IPS DF 6.9 (cell line): ENCODE results near the gene TBL1X.
A peak's percentile ranks its signal among the peaks of the same experiment; 100 is the strongest.

Experiments
- DNase-seq: peaks from one replicate; pipeline ENCODE4 v3.0.0-alpha.2; 2013; ENCODE audit warnings: low read depth, low spot score
- H3K27ac ChIP-seq: one replicate; pipeline ENCODE4 v1.5.1; 2013; ENCODE audit warnings: low read length, control low read depth
- H3K27me3 ChIP-seq: 2 replicates; pipeline ENCODE4 v1.6.1; 2013; ENCODE audit warnings: mild to moderate bottlenecking, low read length; ENCODE audit not compliant: control insufficient read depth, insufficient read depth
- H3K36me3 ChIP-seq: 2 replicates; pipeline ENCODE4 v1.6.1; 2013; ENCODE audit warnings: low read length; ENCODE audit not compliant: control insufficient read depth, insufficient read depth
- H3K4me1 ChIP-seq: 2 replicates; pipeline ENCODE4 v1.6.1; 2013; ENCODE audit warnings: low read length; ENCODE audit not compliant: control insufficient read depth, insufficient read depth
- H3K4me3 ChIP-seq: 2 replicates; pipeline ENCODE4 v1.5.1; 2013; ENCODE audit warnings: mild to moderate bottlenecking, low read length
- H3K9me3 ChIP-seq: 2 replicates; pipeline ENCODE4 v1.6.1; 2013; ENCODE audit warnings: low read length, inconsistent platforms; ENCODE audit not compliant: control insufficient read depth, insufficient read depth
- WGBS: extraction: QIAGEN DNeasy Blood & Tissue Kit; methylation state at CpG from one replicate; pipeline ENCODE4 v1.1.7; 2013; ENCODE audit warnings: mixed read lengths, missing lambda C conversion rate; ENCODE audit not compliant: insufficient read length, insufficient coverage; 5-methylcytosine and 5-hydroxymethylcytosine counted together

TBL1X gene

GRCh38 chrX:9708923-9709553, 244.2 kb downstream of the TBL1X start:
- H3K27me3 ChIP-seq = no peaks in the 10 kb centered on the region
- H3K27ac ChIP-seq = no peak overlapping the region
- no CpG with 5 or more reads among the region's 17 CpGs for WGBS
- no peak overlapping the region for H3K4me3 ChIP-seq
- H3K4me1 ChIP-seq = no peaks in the 10 kb centered on the region
- peak; percentile 27 for DNase-seq
- H3K36me3 ChIP-seq = peaks cover 7% of the 10 kb centered on the region; the same call in 1 of the 2 replicates
- no peaks in the 10 kb centered on the region for H3K9me3 ChIP-seq

- no peak overlapping the region for H3K4me3 ChIP-seq
- no peak overlapping the region for H3K27ac ChIP-seq
- H3K27me3 ChIP-seq = no peaks in the 10 kb centered on the region
- DNase-seq = no peak
- whole genome bisulfite sequencing = 100% methylated on average over 1 of the region's 8 CpGs
- H3K4me1 ChIP-seq = no peaks in the 10 kb centered on the region
- H3K9me3 ChIP-seq = no peaks in the 10 kb centered on the region
- peaks cover 7% of the 10 kb centered on the region; the same call in 1 of the 2 replicates for H3K36me3 ChIP-seq
Measured at GRCh38 chrX:9710332-9710731, 245.5 kb downstream of the TBL1X start.

- Histone ChIP-seq H3K27me3 (no peaks in the 10 kb centered on the region), H3K36me3 (no peaks in the 10 kb centered on the region; the same call in 1 of the 2 replicates), H3K9me3 (no peaks in the 10 kb centered on the region), H3K4me3 (no peak overlapping the region), H3K4me1 (no peaks in the 10 kb centered on the region), H3K27ac (no peak overlapping the region)
- DNase-seq = no peak
- no CpG with 5 or more reads among the region's 21 CpGs for WGBS
Measured at GRCh38 chrX:9717376-9717775, 252.5 kb downstream of the TBL1X start.

GRCh38 chrX:9724711-9725110, 259.9 kb downstream of the TBL1X start:
- no peak overlapping the region for H3K27ac ChIP-seq
- no peak for DNase-seq
- H3K9me3 ChIP-seq = no peaks in the 10 kb centered on the region; the same call in 1 of the 2 replicates
- H3K4me3 ChIP-seq = no peak overlapping the region
- H3K36me3 ChIP-seq = peaks cover 2% of the 10 kb centered on the region; the same call in 1 of the 2 replicates
- H3K27me3 ChIP-seq = no peaks in the 10 kb centered on the region
- no CpG with 5 or more reads among the region's 2 CpGs for WGBS
- no peaks in the 10 kb centered on the region for H3K4me1 ChIP-seq

GRCh38 chrX:9728261-9728660, 263.4 kb downstream of the TBL1X start:
- DNase-seq = no peak
- no peaks in the 10 kb centered on the region for H3K36me3 ChIP-seq
- H3K9me3 ChIP-seq = no peaks in the 10 kb centered on the region; the same call in 1 of the 2 replicates
- no CpG with 5 or more reads among the region's 3 CpGs for WGBS
- no peaks in the 10 kb centered on the region for H3K4me1 ChIP-seq
- no peak overlapping the region for H3K4me3 ChIP-seq
- H3K27me3 ChIP-seq = no peaks in the 10 kb centered on the region
- no peak overlapping the region for H3K27ac ChIP-seq

- H3K27ac ChIP-seq = no peak overlapping the region
- no peaks in the 10 kb centered on the region for H3K4me1 ChIP-seq
- H3K36me3 ChIP-seq = no peaks in the 10 kb centered on the region
- no peaks in the 10 kb centered on the region; the same call in 1 of the 2 replicates for H3K9me3 ChIP-seq
- no CpG with 5 or more reads among the region's 5 CpGs for WGBS
- DNase-seq = no peak
- H3K27me3 ChIP-seq = no peaks in the 10 kb centered on the region
- no peak overlapping the region for H3K4me3 ChIP-seq
Measured at GRCh38 chrX:9729171-9729885, 264.5 kb downstream of the TBL1X start.

GRCh38 chrX:9730078-9730477, 265.2 kb downstream of the TBL1X start:
- no peak overlapping the region for H3K4me3 ChIP-seq
- H3K4me1 ChIP-seq = no peaks in the 10 kb centered on the region
- no peaks in the 10 kb centered on the region for H3K36me3 ChIP-seq
- no peak overlapping the region for H3K27ac ChIP-seq
- WGBS = no CpG with 5 or more reads among the region's 3 CpGs
- no peaks in the 10 kb centered on the region; the same call in 1 of the 2 replicates for H3K9me3 ChIP-seq
- no peak for DNase-seq
- no peaks in the 10 kb centered on the region for H3K27me3 ChIP-seq

- H3K4me1 ChIP-seq = no peaks in the 10 kb centered on the region
- no CpG with 5 or more reads among the region's 1 CpG for WGBS
- no peak overlapping the region for H3K27ac ChIP-seq
- no peak for DNase-seq
- H3K27me3 ChIP-seq = no peaks in the 10 kb centered on the region
- H3K36me3 ChIP-seq = no peaks in the 10 kb centered on the region
- H3K4me3 ChIP-seq = no peak overlapping the region
- H3K9me3 ChIP-seq = no peaks in the 10 kb centered on the region; the same call in 1 of the 2 replicates
Measured at GRCh38 chrX:9730752-9731151, 265.9 kb downstream of the TBL1X start.

- Histone ChIP-seq H3K4me1 (no peaks in the 10 kb centered on the region), H3K27me3 (no peaks in the 10 kb centered on the region), H3K9me3 (no peaks in the 10 kb centered on the region), H3K27ac (no peak overlapping the region), H3K36me3 (no peaks in the 10 kb centered on the region), H3K4me3 (no peak overlapping the region)
- no CpG with 5 or more reads among the region's 7 CpGs for WGBS
- no peak for DNase-seq
Measured at GRCh38 chrX:9737363-9737762, 272.5 kb downstream of the TBL1X start.

- WGBS = no CpG with 5 or more reads among the region's 3 CpGs
- no peaks in the 10 kb centered on the region for H3K36me3 ChIP-seq
- H3K9me3 ChIP-seq = no peaks in the 10 kb centered on the region
Measured at GRCh38 chrX:9738151-9738550, 273.3 kb downstream of the TBL1X start.

More at GRCh38 chrX:9738151-9738550, 273.3 kb downstream of the TBL1X start:
- Histone ChIP-seq H3K4me3 (no peak overlapping the region), H3K27ac (no peak overlapping the region), H3K27me3 (no peaks in the 10 kb centered on the region), H3K4me1 (no peaks in the 10 kb centered on the region)
- DNase-seq = no peak
